HL-60/S4 (cell line): ENCODE measurements around the gene RTBDN.

Experiments used
- in situ Hi-C: fragments of 300-500 bp; cut with MboI; formaldehyde crosslinking; loops from 2 replicates; pipeline ENCODE4 v1.14.3; 2022; ENCODE audit warnings: low sequenced_read_pairs

RTBDN gene

DNA sequence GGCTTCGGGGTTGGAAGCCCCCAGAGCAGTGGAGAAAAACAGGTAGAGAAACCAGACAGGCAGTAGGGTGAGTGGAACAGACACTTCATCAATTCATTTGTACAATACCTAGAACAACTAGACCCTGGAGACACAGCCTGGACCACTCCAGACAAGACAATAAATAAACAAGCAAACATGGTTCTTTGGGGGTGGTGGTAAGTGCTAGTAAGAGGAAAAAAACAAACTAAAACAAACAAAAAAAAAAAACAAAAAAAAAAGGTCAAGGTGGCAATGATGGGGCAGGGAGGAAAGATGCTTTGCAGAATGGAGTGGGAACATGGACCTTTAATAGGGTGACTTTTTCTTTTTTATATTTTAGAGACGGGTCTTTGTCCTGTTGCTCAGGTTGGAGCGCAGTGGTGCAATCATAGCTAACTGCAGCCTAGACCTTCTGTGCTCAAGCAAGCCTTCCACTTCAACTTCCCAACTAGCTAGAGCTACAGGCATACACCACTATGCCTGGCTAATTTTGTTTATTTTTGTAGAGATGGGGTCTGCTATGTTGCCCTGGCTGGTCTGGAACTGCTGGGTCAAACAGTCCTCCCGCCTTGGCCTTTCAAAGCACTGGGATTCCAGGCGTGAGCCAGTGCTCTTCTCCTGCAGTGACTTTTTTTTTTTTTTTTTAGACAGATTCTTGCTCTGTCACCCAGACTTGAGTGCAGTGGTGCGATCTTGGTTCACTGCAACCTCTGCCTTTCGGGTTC, 40.0 kb downstream of the RTBDN start:
- in situ Hi-C loops, result no loop called here

DNA sequence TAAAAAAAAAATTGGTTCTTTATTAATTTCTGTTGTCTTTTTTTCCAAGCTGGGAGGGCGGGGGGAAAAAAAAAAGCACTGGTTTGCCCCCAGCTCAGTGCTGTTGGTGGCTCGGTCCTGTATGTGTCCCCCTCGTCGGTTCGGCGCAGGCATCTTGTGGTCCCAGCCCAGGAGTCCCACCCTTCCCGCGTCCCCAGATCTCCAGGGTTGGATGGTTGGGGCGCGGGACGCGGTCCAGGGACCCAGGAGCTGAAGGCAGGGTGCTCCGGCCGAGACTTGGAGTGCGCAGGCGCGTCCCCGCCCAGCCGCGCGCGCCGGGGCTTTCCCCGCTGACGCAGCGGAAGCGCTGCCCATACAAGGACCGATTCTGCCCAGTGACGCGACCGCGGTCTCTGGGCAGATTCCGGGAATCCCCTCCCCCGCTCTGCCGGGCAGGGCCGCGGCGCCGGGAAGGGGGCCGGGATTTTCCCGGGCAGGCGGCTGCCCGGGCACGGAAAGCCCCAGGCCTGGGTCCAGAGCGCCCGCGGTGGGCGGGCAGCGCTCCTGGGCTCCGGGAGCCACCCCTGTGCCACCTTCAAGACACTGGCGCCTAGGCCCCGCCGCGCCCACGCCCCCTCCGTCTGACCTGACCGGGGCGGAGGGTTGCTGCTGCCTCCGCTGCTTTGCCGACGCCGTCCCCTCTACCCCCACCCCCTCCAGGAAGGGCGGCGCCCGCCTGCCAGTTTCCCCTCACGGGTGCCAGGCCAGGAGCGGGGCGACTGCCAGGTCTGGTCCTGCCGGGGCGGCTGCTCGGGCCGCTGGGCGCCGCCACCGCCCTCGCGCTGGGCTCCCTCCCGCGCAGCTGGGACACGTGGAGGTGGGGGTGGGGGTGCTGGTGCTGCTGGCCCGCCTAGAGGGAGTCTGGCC, 40.8 kb downstream of the RTBDN start:
- in situ Hi-C loops, result no loop called here

DNA sequence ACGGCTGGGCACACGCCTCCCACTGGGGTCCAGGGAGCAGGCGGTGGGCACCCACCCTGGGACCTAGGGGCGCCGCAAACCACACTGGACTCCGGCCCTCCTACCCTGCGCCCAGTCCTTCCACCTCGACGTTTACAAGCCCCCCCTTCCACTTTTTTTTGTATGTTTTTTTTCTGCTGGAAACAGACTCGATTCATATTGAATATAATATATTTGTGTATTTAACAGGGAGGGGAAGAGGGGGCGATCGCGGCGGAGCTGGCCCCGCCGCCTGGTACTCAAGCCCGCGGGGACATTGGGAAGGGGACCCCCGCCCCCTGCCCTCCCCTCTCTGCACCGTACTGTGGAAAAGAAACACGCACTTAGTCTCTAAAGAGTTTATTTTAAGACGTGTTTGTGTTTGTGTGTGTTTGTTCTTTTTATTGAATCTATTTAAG, 41.5 kb downstream of the RTBDN start:
- in situ Hi-C loops, result no loop called here

DNA sequence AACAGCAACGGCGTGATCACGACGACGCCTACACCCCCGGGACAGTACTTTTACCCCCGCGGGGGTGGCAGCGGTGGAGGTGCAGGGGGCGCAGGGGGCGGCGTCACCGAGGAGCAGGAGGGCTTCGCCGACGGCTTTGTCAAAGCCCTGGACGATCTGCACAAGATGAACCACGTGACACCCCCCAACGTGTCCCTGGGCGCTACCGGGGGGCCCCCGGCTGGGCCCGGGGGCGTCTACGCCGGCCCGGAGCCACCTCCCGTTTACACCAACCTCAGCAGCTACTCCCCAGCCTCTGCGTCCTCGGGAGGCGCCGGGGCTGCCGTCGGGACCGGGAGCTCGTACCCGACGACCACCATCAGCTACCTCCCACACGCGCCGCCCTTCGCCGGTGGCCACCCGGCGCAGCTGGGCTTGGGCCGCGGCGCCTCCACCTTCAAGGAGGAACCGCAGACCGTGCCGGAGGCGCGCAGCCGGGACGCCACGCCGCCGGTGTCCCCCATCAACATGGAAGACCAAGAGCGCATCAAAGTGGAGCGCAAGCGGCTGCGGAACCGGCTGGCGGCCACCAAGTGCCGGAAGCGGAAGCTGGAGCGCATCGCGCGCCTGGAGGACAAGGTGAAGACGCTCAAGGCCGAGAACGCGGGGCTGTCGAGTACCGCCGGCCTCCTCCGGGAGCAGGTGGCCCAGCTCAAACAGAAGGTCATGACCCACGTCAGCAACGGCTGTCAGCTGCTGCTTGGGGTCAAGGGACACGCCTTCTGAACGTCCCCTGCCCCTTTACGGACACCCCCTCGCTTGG, 42.1 kb downstream of the RTBDN start:
- in situ Hi-C loops, result no loop called here

DNA sequence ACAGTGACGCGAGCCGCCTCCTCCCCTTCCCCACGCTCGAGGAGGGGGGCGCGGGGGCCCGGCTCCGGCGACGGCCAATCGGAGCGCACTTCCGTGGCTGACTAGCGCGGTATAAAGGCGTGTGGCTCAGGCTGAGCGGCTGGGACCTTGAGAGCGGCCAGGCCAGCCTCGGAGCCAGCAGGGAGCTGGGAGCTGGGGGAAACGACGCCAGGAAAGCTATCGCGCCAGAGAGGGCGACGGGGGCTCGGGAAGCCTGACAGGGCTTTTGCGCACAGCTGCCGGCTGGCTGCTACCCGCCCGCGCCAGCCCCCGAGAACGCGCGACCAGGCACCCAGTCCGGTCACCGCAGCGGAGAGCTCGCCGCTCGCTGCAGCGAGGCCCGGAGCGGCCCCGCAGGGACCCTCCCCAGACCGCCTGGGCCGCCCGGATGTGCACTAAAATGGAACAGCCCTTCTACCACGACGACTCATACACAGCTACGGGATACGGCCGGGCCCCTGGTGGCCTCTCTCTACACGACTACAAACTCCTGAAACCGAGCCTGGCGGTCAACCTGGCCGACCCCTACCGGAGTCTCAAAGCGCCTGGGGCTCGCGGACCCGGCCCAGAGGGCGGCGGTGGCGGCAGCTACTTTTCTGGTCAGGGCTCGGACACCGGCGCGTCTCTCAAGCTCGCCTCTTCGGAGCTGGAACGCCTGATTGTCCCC, 42.9 kb downstream of the RTBDN start, which contains the start of gene JUNB:
Gene JUNB, plus strand, starts transcription at position 142 of the 706 bp plus-strand sequence. Its CDS starts 286 bp downstream, at position 428.
- in situ Hi-C loops, result no loop called here

DNA sequence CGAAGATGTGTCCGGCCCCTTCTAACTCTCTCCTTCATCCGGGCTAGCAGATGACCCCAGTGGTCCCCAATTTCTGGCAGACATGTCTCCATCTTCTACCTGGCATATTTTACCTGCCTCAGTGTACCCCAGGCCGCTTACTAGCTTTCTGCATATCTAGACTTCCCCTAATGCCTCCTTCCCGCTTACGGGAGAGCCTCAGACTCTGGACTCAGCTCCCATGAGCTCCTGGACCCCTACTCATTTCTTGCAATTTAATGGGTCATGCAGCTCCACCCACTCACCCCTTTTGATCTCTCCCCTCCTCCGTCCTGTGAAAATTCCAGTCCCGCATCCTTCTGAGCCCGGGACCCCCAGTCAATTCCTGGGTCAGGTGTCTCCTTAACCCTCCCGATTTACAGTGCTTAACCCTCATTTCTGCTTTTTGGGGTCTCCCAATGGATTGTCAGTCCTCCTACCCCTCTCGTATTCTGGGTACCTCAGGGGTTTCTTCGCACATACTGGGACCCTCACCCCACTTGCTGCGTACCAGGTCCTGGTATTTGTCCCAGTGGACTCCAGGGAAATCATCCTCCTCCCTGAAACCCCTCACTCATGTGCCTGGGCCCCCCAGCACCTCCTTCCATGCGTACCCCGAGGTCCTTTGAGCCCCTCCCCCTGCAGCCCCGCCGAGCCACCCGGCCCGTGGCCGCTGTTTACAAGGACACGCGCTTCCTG, 43.6 kb downstream of the RTBDN start:
- in situ Hi-C loops, result no loop called here

DNA sequence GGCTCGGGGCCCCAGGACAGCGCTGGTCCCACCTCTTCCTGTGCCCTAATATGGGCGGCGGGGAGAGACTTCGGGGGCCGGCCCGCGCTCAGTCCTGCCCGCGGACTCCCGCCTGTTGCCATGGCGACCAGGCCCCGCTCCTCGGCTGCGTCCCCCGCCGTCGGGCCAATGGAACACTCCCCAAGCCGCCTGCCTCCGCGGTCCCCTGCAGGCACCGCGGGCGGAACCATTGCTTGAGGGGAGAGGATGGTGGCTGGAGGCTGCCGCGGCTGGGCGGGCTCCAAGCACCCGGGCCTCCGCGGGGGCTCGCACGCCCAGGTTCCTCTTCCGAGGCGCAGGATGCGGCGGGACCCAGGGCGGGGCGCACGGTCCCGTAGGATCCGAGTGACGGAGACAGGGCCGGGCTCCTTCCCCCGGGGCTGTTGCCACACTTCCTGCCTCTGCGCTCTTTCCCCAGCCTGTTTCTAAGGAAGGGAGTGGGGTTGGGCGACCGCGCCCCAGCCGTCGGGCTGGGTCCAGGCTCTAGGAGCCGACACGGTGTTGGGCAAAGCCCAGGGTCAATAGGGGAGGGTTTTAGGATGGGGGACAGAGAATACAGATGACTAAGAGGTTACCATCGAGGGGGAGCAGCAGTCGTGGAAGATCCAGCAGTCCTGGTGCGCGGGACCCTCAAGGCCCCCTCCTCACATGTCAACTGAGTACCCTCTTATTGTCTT, 44.3 kb downstream of the RTBDN start:
- in situ Hi-C loops, result no loop called here

DNA sequence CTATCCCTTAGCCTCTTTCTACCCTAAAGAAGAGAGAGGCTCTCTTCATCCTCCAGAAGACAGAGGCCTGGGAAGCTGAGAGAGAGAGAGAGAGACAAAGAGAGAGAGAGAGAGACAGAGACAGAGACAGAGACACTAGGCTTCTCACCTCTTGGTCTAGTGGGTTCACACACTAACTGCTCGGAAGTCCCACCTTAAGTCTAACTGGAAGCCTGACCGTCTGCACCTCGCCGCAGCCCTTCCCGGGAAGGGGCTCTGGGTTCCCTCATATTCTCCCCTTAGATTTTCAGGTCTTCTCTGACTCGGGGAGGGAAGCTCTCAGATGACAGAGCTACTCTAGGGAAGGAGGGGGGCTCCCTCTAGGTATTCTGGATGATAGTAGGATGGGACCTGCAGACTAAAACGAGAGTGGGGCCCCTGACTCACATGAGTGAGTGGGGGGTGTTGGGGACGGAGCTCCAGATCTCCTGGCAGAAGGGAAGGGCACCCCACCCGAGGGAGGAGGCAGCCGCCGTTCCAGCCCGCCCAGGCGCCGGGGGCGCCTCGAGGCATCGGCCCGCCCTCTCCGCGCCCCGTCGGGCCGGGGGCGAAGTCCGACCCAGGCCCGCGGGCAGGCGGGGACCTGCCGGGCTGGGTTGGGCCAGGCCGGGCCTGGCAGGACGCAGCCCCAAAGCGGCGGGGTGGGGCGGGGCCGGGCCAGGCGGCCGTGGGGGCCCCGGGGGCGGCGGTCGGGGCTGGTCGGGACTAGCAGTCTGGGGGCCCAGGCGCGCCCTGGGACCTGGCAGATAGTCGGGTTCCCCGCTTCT, 45.1 kb downstream of the RTBDN start:
- in situ Hi-C loops, result no loop called here

DNA sequence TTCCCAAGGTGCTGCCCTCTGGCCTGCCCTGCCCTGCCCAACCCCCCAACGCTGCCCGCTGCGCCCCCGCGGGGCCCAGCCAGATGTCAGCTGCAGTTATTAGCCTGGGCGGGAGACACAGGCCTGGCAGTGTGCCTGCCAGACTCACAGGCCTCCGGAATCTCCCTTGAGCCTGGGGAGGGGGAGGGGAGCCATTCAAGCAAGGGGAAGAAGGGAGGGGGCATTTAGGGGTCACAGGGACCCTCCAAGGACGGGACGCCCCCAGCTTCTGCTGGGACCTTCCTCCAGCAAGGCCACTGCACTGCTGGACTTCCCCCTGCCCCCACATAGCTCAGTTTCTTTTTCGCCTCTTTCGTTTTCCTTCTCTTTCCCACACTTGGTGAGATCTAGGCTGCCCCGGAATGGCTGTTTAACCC, 45.7 kb downstream of the RTBDN start:
- in situ Hi-C loops, result no loop called here

DNA sequence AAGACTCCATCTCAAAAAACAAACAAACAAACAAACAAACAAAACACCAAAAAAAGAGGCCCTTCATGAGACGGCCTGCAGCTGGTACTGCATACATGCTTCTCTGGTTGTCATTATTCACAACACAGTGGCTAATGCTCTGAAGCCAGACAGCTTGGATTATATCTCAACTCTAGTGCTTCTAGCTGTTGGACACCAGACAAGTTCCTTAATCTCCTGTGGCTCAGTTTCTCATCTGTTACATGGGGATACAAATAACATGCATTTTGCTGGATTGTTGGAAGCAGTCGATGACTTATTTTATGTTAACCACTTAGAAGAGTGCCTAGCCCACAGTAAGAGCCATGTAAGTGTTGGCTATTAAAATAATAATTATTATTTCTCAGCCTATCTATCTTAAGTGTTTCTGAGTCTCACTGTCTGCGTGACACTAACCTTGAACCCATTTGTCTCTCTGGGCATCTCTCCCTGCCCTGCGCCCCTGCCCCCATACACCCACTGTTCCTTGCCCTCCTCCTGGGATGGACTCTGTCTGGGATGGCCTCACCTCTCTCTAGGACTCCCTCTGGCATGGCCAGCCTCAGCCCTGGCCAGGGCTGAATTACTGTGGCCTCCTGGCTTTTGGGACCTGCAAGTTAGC, 46.2 kb downstream of the RTBDN start:
- in situ Hi-C loops, result no loop called here

DNA sequence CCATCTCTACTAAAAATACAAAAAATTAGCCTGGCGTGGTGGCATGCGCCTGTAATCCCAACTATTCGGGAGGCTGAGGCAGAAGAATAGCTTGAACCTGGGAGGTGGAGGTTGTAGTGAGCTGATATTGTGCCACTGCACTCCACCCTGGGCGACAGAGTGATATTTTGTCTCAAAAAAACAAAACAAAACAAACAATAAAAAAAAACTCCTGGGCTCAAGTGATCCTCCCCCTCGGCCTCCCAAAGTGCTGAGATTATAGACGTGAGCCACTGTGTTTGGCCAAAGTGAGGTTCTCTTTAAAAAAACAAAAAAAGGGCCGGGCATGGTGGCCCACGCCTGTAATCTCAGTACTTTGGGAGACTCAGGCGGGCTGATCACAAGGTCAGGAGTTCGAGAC, 46.9 kb downstream of the RTBDN start:
- in situ Hi-C loops, result no loop called here

DNA sequence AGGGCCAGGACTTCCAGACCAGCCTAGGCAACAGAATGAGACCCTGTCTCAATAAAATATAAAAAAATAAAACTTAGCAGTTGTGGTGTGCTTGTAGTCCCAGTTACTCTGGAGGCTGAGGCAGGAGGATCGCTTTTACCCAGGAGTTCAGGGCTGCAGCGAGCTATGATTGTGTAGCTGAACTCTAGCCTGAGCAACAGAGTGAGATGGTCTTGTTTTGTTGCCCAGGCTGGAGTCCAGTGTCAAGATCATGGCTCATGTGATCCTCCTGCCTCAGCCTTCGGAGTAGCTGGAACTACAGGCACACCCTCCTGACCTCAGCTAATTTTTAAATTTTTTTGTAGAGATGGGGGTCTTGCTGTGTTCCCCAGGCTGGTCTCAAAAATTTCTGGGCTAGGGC, 47.4 kb downstream of the RTBDN start:
- in situ Hi-C loops, result no loop called here

DNA sequence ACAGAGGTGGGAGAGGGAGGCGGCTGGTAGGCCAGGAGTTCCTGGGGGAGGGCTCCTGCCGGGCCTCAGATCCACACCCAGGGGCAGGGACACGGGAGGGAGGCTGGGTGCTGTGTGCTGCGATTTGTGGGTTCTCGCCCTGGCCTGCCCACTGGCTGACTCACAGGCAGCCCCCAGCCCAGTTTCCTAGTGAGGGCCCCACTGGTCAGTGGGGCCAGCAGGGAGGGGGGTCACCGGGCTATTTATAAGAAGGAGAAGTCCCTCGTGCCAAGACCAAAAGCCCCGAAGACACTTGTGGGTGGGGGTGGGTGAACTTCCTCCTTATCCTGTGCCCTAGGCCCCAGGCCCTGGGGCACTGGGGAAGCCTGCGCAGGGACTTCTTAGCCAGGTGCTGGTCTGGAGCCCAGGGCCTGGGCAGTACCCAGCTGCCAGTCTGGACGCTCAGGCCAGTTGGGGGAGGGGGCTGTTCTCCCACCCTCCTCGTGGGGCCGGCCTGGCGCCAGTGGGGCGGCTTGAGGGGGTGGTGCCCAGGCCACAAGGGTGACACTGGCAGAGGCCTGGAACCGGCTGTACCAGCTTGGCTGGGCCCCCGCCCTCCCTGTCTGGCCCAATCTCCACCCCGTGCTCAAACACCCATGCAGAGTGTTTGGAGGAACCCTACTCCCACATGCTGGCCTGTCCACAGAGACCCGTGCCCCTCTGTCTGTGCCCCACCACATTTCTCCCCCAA, 48.1 kb downstream of the RTBDN start:
- in situ Hi-C loops, result no loop called here

DNA sequence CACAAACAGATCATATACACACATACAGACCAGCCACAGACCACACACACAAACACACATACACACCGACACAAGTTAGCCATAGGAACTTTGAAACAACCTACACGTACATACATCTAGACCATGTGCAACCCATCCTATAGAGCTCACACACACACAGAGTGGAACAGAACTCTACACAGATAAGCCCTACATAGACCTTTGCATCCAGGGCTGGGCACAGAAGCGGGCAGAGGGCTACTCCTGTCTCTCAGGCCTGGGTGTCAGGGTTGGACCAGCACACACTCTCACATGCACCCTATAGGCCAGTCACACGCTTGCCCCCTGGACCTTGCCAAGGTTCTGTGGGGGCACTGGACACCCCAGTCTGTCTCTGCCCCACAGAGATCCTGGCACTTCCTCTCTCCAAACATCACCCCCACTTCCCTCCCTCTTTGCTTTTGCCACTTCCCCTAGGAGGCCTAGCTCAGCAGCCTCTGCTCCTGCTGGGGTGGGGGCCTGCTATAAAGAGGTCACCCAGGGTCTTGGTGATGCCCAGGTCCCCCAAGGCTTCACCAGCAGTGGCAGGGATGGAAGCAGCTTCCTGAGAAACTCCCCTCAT, 48.8 kb downstream of the RTBDN start:
- in situ Hi-C loops, result no loop called here

DNA sequence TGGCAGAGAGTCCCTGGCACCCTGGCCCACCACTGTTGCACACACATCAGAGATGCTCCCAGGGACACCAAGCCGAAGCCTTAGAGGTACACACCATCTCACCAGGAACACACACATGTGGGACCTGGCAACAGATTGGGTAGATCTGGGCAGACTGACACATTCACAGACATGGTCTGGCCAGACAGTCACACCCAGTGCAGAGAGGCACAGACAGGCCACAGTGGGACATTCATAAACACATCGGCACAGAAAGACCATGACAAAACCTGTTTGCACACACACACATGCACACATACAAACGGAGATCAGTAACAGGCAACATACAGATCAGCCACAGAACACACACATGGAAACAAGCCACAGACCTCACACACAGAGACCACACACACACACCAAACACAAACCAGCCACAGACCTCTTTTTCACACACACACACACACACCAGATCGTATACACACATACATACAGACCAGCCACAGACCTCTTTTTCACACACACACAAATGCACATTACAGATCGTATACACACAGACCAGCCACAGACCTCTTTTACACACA, 49.4 kb downstream of the RTBDN start:
- in situ Hi-C loops, result no loop called here

DNA sequence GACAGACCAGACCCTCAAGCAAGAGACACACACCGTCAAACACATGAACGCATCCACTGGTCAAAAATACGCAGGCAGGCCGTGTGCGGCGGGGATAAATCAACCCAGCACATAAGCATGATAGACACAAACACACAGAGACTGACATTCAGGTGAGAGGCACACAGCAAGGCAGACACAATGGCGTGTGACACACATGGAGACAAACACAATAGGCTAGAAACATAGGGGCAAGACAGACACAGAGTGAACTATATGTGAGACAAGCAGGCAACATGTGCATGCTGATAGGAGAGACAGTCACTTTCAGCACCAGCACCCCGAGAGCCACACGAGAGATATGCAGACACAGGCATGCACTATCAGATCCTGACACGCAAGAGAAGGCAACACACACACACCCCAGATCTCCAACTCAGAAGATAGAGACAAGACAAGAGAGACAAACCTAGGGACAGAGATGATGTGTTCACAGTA, 49.9 kb downstream of the RTBDN start:
- in situ Hi-C loops, result no loop called here
